Measurements from ENCODE around the gene FRAT2.

GRCh38 chr10:97383159-97383558 is 48.6 kb upstream of the FRAT2 start:
- no peak for TF ChIP-seq CTCF (IDR thresholded peaks at IDR 0.05; ENCODE audit: insufficient read depth, low read depth, low read length)
- TF ChIP-seq EZH2 (IDR thresholded peaks at IDR 0.05; ENCODE audit: insufficient read depth, low read length): no peak
